ENCODE results near the gene UBXN6. TPM values are rescaled to one million over a fixed set of nuclear protein-coding genes. Genes with fewer than 3 reads are reported as not detected.

UBXN6 gene
- total and polyA plus RNA-seq, 10 donors, result 72.3 to 146 (median 91.4) TPM

- Histone ChIP-seq H3K27ac (peak within 1 kb of the TSS; percentile 64 to 99 (median 92)), H3K4me1 (peaks cover 16 to 65% (median 50%) of the 10 kb centered on the region in 6 donors), H3K4me3 (peak within 1 kb of the TSS; percentile 72 to 95 (median 84)), H3K36me3 (peaks cover 0 to 16% (median 0%) of the 10 kb centered on the region in 6 donors), H3K9me3 (no peaks in the 10 kb centered on the region), H3K27me3 (replicated peaks in 1 of 7) (no peaks in the 10 kb centered on the region)
- DNase-seq, result peak; percentile 99
- intact Hi-C loops (cut with DNase I; ENCODE audit: low total_unique reads), result no loop called here
- TF ChIP-seq CTCF (IDR thresholded peaks at IDR 0.05 in 8 of 11, conservative IDR thresholded peaks at IDR 0.05 in 3 of 11), result peak in 6 of 11 experiments; percentile 13 to 65 (median 44)
- TF ChIP-seq POLR2AphosphoS5 (IDR thresholded peaks at IDR 0.05), result peak; percentile 81 to 86 (median 85)
- no peak for TF ChIP-seq POLR2A (IDR thresholded peaks at IDR 0.05)
- WGBS, 5 donors, result 0 to 1% (median 1%) methylated on average over 13 to 84 of the region's 84 CpGs
These were observed 55.2 kb downstream of the UBXN6 start, which contains the start of gene CHAF1A for GRCh38 chr19:4402171-4403004. TSS of gene CHAF1A (plus strand) at chr19:4402640. CDS start at chr19:4402763, 123 bp downstream.

GRCh38 chr19:4401769-4402170, 55.8 kb downstream of the UBXN6 start:
- H3K27ac ChIP-seq, result peak overlapping the region; percentile 64 to 99 (median 92)
- peaks cover 20 to 71% (median 56%) of the 10 kb centered on the region in 6 donors for H3K4me1 ChIP-seq
- H3K4me3 ChIP-seq, result peak overlapping the region in 6 of 8 donors; percentile 72 to 95 (median 90)
- WGBS, 5 donors, result 1 to 2% (median 1%) methylated on average over 8 of the region's 8 CpGs
- DNase-seq, result no peak
- no peaks in the 10 kb centered on the region for H3K27me3 ChIP-seq (replicated peaks in 1 of 7)
- H3K36me3 ChIP-seq, result peaks cover 0 to 22% (median 2%) of the 10 kb centered on the region in 6 donors
- intact Hi-C loops (cut with DNase I; ENCODE audit: low total_unique reads), result no loop called here
- H3K9me3 ChIP-seq, result no peaks in the 10 kb centered on the region
- TF ChIP-seq POLR2AphosphoS5 (IDR thresholded peaks at IDR 0.05), result no peak
- TF ChIP-seq POLR2A (IDR thresholded peaks at IDR 0.05), result no peak

GRCh38 chr19:4400135-4400936, 57.3 kb downstream of the UBXN6 start, which contains the start of gene SH3GL1:
TSS of gene SH3GL1 (minus strand) at chr19:4400547. CDS start at chr19:4400368, 179 bp downstream.
- DNase-seq, result peak; percentile 98
- TF ChIP-seq POLR2A (IDR thresholded peaks at IDR 0.05) (peak in 2 of 3 donors; percentile 3 to 34), CTCF (IDR thresholded peaks at IDR 0.05 in 8 of 11, conservative IDR thresholded peaks at IDR 0.05 in 3 of 11) (peak; percentile 92 to 99 (median 97)), POLR2AphosphoS5 (IDR thresholded peaks at IDR 0.05) (peak; percentile 77 to 85 (median 80))
- intact Hi-C loops (cut with DNase I; ENCODE audit: low total_unique reads), result no loop called here
- Histone ChIP-seq H3K36me3 (peaks cover 0 to 32% (median 9%) of the 10 kb centered on the region in 6 donors), H3K4me1 (peaks cover 22 to 86% (median 67%) of the 10 kb centered on the region in 6 donors), H3K27ac (peak within 1 kb of the TSS; percentile 92 to 99 (median 96)), H3K4me3 (peak within 1 kb of the TSS; percentile 73 to 99 (median 90)), H3K9me3 (no peaks in the 10 kb centered on the region), H3K27me3 (replicated peaks in 1 of 7) (no peaks in the 10 kb centered on the region)
- 1% methylated on average over 31 to 90 of the region's 90 CpGs for WGBS, 5 donors

- Histone ChIP-seq H3K4me1 (peaks cover 26 to 88% (median 73%) of the 10 kb centered on the region in 6 donors), H3K27ac (peak overlapping the region; percentile 92 to 99 (median 96)), H3K4me3 (peak overlapping the region; percentile 73 to 99 (median 85)), H3K9me3 (no peaks in the 10 kb centered on the region), H3K36me3 (peaks cover 0 to 38% (median 15%) of the 10 kb centered on the region in 6 donors), H3K27me3 (replicated peaks in 1 of 7) (no peaks in the 10 kb centered on the region)
- no peak for DNase-seq
- TF ChIP-seq POLR2AphosphoS5 (IDR thresholded peaks at IDR 0.05), result no peak
- no peak for TF ChIP-seq CTCF (IDR thresholded peaks at IDR 0.05 in 8 of 11, conservative IDR thresholded peaks at IDR 0.05 in 3 of 11)
- no peak for TF ChIP-seq POLR2A (IDR thresholded peaks at IDR 0.05)
- 0% methylated on average over 9 to 12 of the region's 12 CpGs for WGBS, 5 donors
- intact Hi-C loops (cut with DNase I; ENCODE audit: low total_unique reads), result no loop called here
These were observed 57.8 kb downstream of the UBXN6 start for GRCh38 chr19:4399812-4400134.
